ENCODE data around the gene PAQR8. TPM values are rescaled to one million over a fixed set of nuclear protein-coding genes. Genes with fewer than 3 reads are reported as not detected.

PAQR8 gene
- total RNA-seq, 1 donor from 2014 or later = 6.1 TPM

DNA sequence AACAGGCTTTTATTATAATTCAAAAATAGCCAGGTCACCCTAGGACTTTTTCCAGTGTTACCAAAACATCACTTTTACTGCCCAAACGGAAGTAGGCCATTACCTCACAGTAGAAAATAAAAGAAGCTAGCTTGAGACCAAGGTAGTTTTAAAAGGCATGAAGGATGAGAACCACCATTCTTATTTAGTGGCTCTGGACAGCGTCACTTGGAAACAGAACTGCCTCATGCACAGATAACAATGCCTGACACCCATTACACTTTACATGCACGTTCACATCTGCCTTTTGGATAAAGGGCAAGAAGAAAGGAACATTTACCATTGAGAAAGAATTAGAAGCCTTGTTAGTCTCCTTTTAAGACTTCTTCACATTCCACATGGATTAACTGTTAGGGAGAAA is 1.9 kb upstream of the PAQR8 start:
- TF ChIP-seq, protein P1, sequence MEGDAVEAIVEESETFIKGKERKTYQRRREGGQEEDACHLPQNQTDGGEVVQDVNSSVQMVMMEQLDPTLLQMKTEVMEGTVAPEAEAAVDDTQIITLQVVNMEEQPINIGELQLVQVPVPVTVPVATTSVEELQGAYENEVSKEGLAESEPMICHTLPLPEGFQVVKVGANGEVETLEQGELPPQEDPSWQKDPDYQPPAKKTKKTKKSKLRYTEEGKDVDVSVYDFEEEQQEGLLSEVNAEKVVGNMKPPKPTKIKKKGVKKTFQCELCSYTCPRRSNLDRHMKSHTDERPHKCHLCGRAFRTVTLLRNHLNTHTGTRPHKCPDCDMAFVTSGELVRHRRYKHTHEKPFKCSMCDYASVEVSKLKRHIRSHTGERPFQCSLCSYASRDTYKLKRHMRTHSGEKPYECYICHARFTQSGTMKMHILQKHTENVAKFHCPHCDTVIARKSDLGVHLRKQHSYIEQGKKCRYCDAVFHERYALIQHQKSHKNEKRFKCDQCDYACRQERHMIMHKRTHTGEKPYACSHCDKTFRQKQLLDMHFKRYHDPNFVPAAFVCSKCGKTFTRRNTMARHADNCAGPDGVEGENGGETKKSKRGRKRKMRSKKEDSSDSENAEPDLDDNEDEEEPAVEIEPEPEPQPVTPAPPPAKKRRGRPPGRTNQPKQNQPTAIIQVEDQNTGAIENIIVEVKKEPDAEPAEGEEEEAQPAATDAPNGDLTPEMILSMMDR (IDR thresholded peaks at IDR 0.05) = no peak
- H3K9me3 ChIP-seq = no peaks in the 10 kb centered on the region
- no peak overlapping the region for H3K27ac ChIP-seq
- H3K36me3 ChIP-seq = no peaks in the 10 kb centered on the region
- no peaks in the 10 kb centered on the region for H3K27me3 ChIP-seq
- H3K4me3 ChIP-seq = no peak overlapping the region
- intact Hi-C loops (cut with DNase I) = loop anchor here (5.0 to 10.0 kb wide), 3 partner anchors 237 to 995 kb away; partner anchors contain the start of gene FBXO9
- DNase-seq (ENCODE audit: low spot score in 2 of 2) = no peak
- H3K4me1 ChIP-seq = peaks cover 0 to 3% of the 10 kb centered on the region in 2 donors

DNA sequence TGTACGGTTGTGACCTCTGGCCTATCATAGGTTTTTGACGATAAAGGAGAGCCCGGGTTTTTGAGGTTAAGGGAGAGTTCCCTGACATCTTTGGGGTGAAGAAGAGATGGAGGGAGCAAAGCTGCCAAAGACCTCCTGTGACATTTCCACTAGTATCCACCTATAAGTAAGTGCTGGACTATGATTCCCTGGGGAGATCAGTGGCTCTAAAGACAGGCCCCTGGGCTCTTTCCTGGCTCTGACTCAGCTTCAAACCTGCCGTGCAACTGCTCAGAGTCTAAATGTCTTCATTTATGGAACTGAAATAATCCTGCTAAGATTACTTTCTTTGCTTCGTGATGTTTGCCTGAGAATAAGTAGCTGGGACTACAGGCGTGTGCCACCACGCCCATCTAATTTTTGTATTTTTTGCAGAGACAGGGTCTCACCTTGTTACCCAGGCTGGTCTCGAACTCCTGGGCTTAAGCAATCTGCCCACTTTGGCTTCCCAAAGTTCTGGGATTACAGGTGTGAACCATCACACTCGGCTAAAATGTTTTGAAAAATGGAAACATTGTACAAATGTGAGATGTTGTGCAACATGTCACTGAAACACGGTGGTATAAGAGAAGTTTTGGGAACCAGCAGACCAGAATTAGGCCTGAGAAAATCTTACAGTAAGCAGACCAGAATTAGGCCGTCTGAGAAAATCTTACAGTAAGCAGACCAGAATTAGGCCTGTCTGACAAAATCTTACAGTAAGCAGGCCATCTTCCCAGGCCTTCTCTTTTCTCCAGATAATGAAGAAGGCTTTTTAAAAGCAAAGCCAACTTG is 1.1 kb upstream of the PAQR8 start:
- Histone ChIP-seq H3K27me3 (no peaks in the 10 kb centered on the region), H3K36me3 (no peaks in the 10 kb centered on the region), H3K4me1 (peaks cover 0 to 3% of the 10 kb centered on the region in 2 donors), H3K9me3 (no peaks in the 10 kb centered on the region), H3K27ac (no peak overlapping the region), H3K4me3 (peak overlapping the region in 1 of 2 donors; percentile 87)
- intact Hi-C loops (cut with DNase I) = loop anchor here (5.0 to 10.0 kb wide), 3 partner anchors 236 to 994 kb away; partner anchors contain the start of gene FBXO9
- TF ChIP-seq, protein P1 (IDR thresholded peaks at IDR 0.05) = no peak
- no peak for DNase-seq (ENCODE audit: low spot score in 2 of 2)

DNA sequence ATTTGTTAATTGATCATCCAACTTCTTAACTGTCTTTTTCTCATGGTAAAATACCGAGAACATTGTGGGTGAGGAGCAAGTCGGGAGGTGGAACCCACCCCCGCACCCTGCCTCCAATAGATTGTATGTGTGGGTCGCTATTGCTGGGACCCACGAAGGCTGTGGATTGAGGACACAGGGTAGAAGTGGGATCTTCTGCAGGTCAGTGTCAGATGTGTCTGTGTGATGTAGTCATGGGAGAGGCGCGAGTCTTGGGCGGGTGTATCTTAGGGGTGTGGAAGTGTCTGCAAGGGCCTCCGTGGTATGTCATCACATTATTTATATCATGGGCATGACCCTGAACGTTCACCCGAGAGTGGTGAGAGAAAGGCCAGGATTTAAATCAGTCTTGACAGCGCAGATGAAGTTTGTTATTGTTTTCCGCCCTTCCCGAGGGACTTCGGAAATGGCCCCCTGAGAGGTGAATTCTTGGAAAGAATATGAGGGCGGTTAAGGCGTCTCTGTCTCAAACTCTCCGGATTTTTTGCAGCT is 472 bp upstream of the PAQR8 start:
- TF ChIP-seq, protein P1 (IDR thresholded peaks at IDR 0.05) = no peak
- intact Hi-C loops (cut with DNase I) = loop anchor here (5.0 to 10.0 kb wide), 3 partner anchors 236 to 993 kb away; partner anchors contain the start of gene FBXO9
- DNase-seq (ENCODE audit: low spot score in 2 of 2) = peak; percentile 12 to 68

DNA sequence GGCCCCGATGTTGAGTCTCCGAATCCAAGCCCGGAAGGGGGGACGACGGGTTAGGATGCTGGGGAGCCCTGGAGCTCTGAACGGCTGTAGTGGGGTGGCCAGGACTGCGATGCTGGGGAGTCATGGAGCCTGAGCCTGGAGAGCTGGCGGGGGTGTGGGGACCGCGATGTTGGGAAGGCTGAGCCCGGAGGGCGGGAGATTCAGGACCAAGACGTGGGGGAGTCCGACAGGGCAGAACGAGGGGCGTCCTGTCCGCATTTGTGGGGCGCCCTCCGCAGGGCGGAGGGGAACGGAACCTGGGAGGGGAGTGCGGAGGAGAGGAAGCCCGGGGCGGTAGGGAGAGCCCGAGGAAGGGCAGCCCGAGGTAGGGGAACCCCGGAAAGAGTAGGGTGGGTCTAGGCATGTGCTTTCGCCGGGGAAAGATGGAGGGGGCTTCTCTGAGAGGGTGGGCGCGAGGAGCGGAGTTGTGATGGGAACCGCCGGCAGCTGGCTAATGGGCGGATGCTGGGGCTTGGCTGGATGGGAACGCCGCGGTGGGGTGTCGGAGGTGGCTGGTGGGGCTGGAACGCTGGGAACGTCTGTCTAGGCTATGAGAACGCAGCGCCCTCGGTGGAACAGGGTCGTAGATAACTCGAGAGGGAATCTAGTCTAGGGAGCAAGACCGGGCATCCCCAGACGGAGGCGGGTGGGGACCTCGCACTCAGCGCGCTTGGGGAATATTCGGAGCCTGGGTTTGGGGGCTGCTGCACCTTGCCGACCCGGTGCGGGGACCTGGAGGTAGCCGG is 684 bp downstream of the PAQR8 start:
- peak in 1 of 2 donors; percentile 69 for DNase-seq (ENCODE audit: low spot score in 2 of 2)
- Histone ChIP-seq H3K4me3 (peak overlapping the region; percentile 87 to 90), H3K36me3 (no peaks in the 10 kb centered on the region), H3K9me3 (no peaks in the 10 kb centered on the region), H3K27me3 (no peaks in the 10 kb centered on the region), H3K27ac (peak overlapping the region in 1 of 2 donors; percentile 54), H3K4me1 (peaks cover 0 to 3% of the 10 kb centered on the region in 2 donors)
- intact Hi-C loops (cut with DNase I) = loop anchor here (1.0 to 10.0 kb wide), 6 partner anchors 58 to 992 kb away; partner anchors contain the start of genes EFHC1 and FBXO9
- TF ChIP-seq, protein P1 (IDR thresholded peaks at IDR 0.05) = no peak

More for the DNA sequence above, 472 bp upstream of the PAQR8 start:
- Histone ChIP-seq H3K9me3 (no peaks in the 10 kb centered on the region), H3K4me3 (peak overlapping the region; percentile 87 to 90), H3K27ac (peak overlapping the region; percentile 36 to 54), H3K27me3 (no peaks in the 10 kb centered on the region), H3K36me3 (no peaks in the 10 kb centered on the region), H3K4me1 (peaks cover 0 to 3% of the 10 kb centered on the region in 2 donors)

DNA sequence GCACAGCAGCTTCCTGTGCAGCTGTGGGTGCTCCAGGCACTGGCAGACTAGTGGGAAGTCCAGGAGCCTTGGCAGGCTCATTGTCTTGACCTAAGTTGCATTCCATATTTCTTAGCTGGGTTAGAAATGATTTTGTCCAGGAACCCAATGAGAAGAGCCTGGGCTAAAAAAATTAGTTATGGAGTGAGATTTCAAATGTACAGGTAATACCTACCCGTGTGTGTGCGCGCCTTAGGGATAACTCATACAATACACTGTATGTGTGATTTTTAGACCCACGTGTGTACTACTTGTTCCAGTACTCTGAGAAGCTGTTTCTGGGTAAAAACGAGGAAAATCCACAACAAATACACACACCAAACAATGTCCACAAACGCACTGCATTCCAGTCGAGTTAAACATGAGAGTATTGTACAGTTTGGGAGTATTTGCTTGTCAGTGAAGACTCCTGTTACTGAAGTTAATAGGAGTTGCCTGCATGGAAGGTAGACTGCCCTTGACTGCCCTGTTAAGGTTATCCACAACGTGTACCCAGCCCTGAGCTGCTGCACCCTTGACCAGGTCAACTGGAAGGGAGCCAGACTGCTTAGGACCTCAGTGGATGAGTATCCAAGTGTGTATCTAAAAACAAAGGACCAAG is 1.4 kb downstream of the PAQR8 start:
- Histone ChIP-seq H3K4me1 (peaks cover 0 to 3% of the 10 kb centered on the region in 2 donors), H3K4me3 (peak overlapping the region; percentile 87 to 90), H3K9me3 (no peaks in the 10 kb centered on the region), H3K27me3 (no peaks in the 10 kb centered on the region), H3K36me3 (no peaks in the 10 kb centered on the region), H3K27ac (no peak overlapping the region)
- intact Hi-C loops (cut with DNase I) = loop anchor here (2.0 to 10.0 kb wide), 5 partner anchors 57 to 991 kb away; partner anchors contain the start of genes EFHC1 and FBXO9
- TF ChIP-seq, protein P1 (IDR thresholded peaks at IDR 0.05) = no peak
- DNase-seq (ENCODE audit: low spot score in 2 of 2) = no peak
